HG03571 (cell line): ENCODE data around the gene CTNND2.
"Not testable (repeated sequence)": the region's sequence is repeated elsewhere in the genome, so short reads cannot be mapped to it uniquely, and the experiment has no call there.

Experiments used
- ATAC-seq: cut with Tn5 transposase; IDR thresholded peaks from one replicate; pipeline ENCODE4 v1.9.1; 2021; ENCODE audit not compliant: unreplicated experiment

Gene CTNND2

DNA sequence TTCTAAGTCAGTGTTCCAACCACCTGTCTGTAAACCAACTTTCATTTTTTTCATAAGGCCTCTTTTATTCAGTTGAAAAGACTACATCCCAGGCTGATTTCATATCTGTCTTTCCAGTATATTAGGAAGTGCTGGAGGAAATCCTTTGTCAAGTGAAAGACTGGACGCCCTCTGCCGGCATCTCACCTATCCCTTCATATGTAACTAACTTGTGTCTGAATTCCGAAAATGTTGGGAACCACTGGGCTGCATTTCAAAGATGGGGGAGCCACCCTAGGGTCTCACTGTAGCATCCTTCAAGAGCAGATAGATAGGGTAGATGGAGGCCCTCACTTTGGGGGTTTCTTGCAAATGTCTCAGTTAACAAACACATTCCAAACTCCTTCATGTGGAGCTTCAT, 569.8 kb downstream of the CTNND2 start:
- no peak for ATAC-seq

DNA sequence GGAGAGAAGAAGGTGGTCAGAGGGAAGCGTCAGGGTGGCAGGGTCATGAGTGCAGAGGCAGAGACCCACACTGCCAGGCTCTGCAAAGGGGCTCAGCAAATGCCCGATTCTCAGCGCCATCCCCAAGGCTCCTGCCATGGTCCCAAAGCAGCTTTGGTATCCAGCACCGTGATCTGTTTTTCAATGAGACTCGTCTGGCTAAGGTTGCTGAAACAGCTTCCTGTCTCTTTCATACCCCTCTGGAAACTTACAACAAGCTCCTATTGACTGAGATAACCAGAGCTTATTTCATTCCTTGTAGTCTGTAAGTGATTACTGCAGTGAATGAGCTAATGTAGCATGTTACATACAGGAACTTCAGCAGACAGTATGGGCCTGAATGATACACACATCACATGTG, 574.6 kb downstream of the CTNND2 start:
- no peak for ATAC-seq

DNA sequence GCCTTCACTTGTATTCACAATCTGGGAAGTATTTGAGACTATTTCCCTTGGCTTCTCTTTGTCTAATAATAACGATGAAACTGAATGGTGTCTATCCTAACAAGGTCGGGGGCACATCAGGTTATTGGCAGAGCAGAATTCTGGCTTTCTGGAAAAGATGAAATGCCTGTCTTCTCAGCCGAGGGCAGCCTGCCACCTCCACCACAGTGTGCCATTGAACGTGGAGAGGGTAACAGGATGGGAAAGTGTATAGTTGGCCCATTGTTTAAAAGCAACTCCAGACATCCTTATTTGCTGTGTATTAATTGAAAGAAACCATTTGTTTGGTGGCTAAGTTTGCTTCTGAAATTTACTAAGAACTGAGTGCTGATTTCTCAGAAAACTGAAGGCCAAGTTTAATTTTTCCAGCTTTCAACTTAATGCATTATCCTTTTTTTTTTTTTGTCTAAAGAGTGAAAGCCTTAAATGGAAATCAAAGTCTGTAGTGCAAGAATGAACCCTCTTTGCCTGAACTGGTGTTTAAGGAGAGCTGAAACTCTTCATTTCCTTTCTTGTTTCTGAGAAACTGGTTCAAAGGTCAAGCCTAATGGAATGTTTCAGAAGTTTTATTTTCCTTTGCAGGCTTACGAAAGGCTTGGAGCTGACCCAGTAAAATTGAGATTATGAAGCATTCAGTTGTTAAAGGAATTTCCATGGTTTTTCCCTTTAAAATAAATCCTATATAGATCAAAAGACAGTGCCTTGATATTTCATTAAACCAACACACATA, 579.5 kb downstream of the CTNND2 start:
- no peak for ATAC-seq

DNA sequence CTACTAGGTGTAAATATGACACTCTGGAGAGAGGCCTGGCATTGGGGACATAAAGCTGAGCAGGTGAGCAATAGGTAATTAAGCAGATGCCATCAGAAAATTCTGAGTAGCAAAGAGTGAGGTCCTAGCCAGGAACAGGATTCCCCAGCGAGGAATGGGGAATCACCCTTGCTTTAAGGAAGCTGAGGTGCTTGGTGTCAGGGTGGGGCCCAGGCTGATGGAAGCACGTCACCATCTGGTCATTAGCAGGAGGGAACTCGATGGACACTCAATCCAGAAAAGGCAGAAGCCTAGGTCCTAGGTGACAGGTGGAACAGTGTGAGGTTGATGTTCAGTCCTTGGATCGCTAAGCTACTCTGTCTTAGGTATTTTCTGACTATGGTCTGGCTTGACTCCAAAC, 580.5 kb downstream of the CTNND2 start:
- no peak for ATAC-seq

DNA sequence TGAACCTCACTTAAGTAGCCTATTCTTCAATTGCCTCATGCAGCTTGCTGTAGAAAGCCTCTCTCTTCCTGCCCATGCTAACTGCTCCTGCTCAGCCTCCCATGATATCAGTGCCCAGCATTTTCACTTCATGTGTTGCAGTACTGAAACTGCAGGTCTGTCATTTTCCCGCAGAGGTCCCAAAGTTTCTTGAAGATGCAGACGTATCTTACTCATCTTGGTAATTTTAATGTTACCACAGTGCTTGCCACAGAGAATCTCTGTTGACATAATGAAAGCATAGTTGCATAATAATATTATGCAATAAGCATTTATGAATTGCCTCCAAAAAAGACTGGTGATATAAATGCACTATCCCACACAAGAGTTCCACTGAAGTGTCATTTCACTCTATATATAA, 582.1 kb downstream of the CTNND2 start:
- ATAC-seq = no peak

DNA sequence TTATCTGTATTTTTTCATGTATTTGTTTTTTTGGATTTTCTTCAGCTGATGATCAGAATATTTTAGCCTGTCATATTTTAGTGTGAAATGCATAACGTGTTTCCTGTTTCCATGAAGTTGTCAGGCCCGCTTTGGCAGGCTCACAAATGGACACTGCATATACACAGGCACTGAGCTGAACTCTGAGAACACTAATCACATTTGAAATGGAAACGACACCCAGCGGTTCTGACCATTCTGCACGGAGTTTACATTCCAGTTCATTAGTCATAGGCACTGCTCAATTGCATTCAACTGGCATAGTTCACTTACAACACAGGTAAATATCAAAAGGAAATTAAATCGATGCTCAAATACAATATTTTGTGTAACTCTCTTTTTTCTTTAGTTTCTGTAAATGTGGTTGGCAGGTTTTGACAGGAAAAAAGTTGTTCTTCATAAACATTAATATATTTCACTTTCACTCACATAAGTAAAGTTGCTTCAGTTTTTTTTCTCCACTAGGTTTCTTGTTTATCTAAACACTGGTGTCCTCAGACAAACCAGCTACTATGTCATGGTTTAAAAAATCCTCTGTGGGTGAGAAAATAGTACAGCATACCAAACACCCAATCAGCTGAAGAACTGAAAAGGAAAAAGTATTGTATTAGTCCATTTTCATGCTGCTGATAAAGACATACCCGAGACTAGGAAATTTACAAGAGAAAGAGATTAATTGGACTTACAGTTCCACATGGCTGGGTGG, 584.2 kb downstream of the CTNND2 start:
- ATAC-seq = no peak

DNA sequence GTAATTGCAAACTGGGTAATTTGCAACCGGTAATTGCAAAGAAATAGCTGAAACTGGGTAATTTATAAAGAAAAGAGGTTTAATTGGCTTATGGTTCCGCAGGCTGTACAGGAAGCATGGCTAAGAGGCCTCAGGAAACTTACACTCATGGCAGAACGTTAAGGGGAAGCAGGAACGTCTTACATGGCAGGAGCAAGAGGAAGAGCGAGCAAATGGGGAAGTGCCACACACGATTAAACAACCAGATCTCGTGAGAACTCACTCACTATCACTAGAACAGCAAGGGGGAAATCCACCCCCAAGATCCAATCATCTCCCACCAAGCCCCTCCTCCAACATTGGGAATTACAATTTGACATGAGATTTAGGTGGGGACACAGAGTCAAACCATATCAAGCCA, 590.6 kb downstream of the CTNND2 start:
- ATAC-seq = not testable (repeated sequence)

DNA sequence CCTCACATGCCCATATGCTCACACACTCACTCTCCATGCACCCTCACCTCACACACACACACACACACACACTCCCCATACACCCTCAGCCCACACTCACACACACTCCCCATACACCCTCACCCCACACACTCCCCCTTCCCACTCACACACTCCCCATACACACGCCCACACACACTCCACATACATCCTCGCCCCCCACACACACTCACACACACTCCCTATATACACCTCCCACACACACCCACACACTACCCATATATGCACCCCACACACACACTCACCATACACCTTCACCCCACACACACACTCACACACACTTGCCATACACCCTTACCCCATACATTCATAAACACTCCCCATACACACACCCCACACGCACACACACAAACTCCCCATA, 592.5 kb downstream of the CTNND2 start:
- ATAC-seq = no peak

DNA sequence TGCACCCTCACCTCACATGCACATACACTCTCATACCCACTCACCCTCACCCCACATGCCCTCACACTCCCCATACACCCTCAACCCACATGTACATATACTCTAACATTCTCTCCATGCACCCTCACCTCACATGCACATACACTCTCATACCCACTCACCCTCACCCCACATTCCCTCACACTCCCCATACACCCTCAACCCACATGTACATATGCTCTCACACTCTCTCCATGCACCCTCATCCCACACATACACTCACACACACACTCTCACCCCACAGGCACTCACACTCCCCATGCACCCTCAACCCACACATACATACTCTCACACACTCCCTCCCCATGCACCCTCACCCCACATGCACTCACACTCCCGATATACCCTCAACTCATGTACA, 593.0 kb downstream of the CTNND2 start:
- ATAC-seq = no peak

DNA sequence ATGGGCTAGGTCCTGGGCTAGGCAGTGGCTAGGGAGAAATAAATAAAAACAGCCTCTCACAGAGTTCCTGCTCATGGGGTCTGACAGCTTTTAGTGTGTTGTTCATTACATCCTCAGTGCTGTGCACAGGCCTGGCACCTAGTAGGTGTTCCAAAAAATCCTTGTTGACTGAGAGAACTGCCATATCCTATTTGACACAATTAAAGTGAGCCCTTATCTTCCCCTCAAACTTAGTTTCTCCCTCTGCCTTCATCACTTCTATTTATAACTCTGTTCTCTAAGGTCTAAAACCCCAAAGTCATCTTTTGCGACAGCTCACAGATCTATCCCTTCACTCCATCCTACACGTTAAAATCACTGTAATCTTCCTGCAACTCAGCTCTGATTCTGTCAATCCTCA, 594.1 kb downstream of the CTNND2 start:
- ATAC-seq = no peak

DNA sequence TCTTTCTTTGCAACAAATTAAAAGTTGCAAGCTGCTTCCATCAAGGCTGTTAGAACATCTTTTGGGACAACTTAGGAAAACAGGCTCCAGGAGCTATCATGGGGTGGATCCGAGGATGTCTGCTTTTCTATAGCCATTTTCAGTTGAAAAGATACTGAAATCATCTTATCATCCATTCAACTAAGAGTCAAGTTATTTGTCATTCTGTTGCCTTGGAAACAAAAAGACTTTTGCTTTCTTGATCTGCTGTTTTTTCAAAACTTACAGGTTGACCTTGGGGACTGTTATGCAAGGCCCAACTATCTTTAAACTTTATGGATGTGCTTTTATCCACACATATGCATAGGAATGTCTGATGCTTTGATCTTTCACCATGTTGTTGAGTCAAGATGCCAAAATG, 597.9 kb downstream of the CTNND2 start:
- ATAC-seq = no peak

DNA sequence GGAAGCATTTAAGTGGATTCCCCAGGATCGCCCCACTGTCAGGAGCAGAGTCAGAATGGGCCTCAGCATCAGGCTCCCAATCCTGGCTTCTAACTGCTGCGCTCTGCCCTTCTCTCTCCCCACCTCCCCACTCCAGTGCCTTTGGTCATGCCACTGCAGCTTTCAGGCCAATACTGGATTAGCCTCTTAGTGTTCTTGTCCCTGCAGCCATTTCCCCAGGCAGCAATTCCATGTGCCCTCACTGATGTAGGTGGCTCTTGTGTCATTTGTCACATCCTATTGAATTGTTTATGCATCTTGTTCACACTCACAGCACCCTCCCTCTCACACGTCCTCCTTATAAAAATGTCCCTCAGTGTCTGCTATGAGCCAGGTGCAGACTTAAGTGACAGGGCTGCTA, 599.0 kb downstream of the CTNND2 start:
- no peak for ATAC-seq

DNA sequence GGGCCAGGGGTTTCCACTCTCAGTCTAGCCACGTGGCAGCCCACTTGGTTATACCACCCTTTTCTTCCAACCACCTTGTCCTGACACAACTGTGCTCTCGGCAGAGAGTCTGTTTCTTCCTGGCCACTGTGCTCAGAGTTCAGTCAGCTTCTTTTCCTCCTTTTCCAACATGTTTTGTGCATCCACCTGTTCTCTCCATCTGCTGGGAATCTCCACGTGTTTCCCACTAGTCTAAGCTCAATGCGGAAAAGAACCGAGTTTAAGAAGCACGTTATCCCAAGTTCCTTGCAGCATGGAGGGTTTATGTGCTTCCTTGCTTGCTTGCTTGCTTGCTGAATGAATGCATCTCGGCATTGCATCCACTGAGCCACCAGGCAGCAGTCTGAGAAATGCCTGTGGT, 599.6 kb downstream of the CTNND2 start:
- no peak for ATAC-seq

DNA sequence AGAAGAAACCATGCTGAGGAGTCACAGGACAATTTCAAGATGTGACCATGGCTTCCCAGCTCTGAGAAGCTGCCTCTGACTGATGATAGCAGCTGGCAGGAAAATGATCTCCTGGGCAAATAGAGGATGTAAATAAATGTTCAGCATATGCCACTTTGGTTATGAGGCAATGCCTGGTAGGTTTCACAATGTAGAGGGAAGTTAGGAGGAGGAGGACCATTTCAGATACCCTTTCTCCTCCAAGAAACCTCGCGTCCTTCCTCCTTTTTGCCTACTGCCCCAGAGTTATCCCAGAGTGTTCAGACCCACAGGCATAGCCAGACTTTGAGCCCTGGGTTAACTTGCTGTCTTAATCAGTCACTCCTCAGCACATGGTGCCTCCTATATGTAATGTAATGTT, 601.6 kb downstream of the CTNND2 start:
- no peak for ATAC-seq

DNA sequence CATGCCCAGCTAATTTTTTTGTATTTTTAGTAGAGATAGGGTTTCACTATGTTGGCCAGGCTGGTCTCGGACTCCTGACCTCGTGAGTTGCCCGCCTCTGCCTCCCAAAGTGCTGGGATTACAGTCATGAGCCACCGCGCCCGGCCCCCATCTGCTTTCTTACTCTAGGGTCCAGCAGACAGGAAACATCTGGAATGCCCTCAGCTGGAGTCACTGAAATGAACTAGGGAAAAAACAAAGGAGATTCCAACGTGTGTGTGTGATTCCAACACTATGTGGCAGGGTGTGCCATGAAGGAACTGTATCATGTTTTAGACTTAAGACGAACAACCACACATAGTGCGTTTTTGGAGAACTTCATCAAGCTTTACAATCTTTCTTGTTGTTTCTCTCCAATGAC, 603.1 kb downstream of the CTNND2 start:
- no peak for ATAC-seq

DNA sequence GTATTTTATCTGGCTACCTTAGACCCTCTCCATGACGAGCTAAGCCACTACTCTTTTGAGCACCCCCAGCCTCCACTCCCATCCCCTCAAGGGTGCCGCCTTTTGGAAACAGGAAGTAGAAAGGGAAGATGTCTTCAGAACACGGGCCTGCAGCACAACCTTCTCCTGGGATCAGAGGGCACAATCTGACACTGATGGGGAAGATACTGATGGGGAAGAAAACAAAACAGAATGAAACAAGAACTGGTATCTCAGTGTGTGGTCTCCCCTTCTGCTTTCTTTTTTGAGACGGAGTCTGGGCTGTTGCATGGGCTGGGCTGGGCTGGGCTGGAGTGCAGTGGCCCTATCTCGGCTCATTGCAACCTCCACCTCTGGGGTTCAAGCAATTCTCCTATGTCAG, 603.5 kb downstream of the CTNND2 start:
- no peak for ATAC-seq

DNA sequence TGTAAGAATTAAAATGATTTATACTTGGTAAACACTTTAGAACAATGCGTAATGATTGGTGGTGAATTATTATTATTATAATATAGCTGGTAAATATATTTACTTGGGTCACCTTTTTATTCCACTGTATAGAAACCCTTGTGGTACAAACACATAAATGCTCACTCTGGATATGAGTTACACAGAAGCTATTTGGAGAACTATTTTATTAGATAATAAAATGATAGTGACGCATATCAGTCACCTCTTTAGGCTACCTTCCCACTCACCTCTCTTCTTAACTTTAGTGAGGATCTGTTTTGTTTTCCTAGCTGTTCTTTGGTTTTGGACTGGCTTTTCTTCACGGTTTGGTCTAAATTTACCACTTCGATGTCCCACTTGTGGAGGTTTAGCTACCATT, 605.4 kb downstream of the CTNND2 start:
- no peak for ATAC-seq

DNA sequence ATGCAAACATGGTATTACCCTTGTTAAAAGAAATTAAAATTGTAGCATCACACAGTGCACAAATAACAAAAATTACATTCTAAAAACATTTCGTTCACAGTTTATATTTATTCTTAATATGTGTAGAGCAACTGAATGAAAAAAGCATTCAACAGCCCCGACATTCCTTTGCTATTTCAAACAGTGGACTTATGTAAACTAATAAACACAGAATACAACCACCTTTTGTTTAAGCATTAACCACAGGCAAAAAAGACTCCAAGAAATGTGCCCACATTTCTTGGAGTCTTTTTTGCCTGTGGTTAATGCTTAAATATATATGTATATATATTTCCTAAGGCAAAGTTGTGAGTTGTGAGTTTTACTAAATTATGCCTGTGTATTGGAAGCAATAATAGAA, 610.7 kb downstream of the CTNND2 start:
- ATAC-seq = no peak

DNA sequence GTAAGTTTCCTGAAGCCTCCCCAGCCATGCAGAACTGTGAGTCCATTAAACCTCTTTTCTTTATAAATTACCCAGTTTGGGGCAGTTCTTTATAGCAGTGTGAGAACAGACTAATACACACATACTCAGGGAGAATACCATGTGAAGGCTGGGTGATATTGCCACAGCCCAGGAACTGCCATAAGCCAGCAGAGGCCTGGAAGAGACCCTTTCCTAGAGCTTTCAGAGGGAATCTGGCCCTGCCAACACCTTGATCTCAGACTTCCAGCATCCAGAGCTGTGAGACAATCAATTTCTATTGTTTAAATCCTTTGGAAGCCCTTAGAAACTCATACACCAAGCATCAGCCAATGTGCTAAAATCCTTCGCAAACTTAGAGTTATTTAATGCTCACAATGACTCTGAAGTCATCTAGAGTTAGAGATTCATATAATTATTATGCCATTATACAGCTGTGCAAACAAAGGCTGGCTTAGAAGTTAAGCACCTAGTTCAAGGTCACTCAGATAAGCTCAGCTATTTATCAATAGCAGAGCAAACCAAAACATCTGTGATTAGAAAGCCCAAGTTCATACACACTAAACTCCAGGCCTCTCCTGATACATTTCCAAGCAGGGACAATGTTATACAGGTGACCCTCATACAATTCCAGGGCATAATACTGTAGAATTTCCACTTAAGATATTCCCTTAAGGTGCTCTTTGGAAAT, 611.4 kb downstream of the CTNND2 start:
- ATAC-seq = no peak

DNA sequence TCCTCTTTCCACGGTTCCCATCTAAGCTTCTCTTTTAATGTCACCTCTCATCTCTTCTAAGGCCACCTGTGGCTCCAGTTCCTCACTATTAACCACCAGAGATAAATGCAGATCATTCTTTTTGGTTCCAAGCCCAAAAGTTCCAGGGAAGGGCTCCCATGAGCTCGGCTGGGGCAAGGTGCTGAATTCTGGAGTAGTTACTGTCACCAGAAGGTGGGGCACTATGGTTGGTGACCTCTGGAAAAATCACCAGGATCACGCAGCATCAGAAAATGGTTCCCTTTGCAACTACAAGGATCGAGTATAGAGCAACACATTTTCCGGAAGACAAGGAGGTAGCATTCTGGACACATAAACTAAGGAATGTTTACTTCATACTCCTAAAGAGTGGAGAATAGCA, 614.5 kb downstream of the CTNND2 start:
- ATAC-seq = no peak

DNA sequence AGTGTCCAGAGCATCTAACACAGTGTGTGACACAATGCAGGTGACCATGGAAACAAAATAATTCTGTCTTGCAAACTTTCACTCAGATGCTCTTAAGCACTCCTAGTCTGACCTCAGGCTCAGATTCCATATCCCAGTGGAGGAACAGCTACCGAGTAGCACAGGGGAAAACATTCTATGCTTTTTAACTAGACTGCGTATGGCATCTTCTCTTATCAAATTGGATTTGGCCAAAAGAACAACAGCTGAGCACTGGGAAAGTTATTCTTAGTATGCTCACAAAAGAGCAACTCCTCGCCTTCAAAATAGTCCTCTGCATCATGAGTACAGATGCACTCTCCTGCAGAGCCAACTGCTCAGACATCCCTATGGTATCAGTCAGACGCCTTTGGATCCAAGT, 615.0 kb downstream of the CTNND2 start:
- no peak for ATAC-seq

DNA sequence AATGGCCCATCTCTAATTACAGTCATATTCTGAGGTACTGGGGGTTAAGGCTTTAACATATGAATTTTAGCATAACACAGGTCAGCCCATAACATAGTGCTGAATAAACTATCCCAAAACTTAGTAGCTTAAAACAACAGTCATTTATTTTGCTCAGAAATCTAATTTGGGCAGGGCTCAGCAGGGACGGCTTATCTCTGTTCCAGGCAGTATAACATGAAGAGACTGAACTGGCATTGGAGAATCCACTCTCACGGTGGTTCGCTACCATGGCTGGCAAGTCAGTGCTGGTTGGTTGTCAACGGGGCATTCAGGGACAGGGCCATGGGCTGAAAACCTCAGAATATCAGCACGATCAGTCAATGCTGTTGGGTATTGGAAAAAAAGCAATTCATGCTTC, 622.4 kb downstream of the CTNND2 start:
- ATAC-seq = no peak
